HEK293 (cell line): ENCODE measurements around the gene ZNF296.

Experiments
- CTCF ChIP-seq: fragments of 450-650 bp; formaldehyde crosslinking; IDR thresholded peaks from 2 replicates; pipeline ENCODE4 v1.5.1; 2016; ENCODE audit warnings: missing biosample characterization, missing genetic modification characterization
- GFI1B ChIP-seq: fragments of 450-650 bp; formaldehyde crosslinking; IDR thresholded peaks from 2 replicates; pipeline ENCODE4 v1.5.1; 2016; ENCODE audit warnings: missing biosample characterization, missing genetic modification characterization
- GLIS1 ChIP-seq: fragments of 450-650 bp; formaldehyde crosslinking; IDR thresholded peaks from 2 replicates; pipeline ENCODE4 v1.5.1; 2016; ENCODE audit warnings: missing biosample characterization, missing genetic modification characterization
- HIC1 ChIP-seq: fragments of 450-650 bp; formaldehyde crosslinking; IDR thresholded peaks from 2 replicates; pipeline ENCODE4 v1.5.1; 2016; ENCODE audit warnings: missing biosample characterization, missing genetic modification characterization
- HOXC10 ChIP-seq: sonication (generic); formaldehyde crosslinking; IDR thresholded peaks from 2 replicates; pipeline ENCODE4 v1.8.1; 2023; ENCODE audit warnings: mild to moderate bottlenecking, missing genetic modification reagents
- KLF7 ChIP-seq: fragments of 450-650 bp; formaldehyde crosslinking; IDR thresholded peaks from 2 replicates; pipeline ENCODE4 v1.5.1; 2016; ENCODE audit warnings: missing biosample characterization, missing genetic modification characterization, borderline replicate concordance
- KLF9 ChIP-seq: fragments of 450-650 bp; formaldehyde crosslinking; IDR thresholded peaks from 2 replicates; pipeline ENCODE4 v1.5.1; 2016; ENCODE audit warnings: missing biosample characterization, missing genetic modification characterization, low read depth
- MEIS1 ChIP-seq: sonication (generic); formaldehyde crosslinking; IDR thresholded peaks from 2 replicates; pipeline ENCODE4 v1.8.1; 2022; ENCODE audit warnings: missing genetic modification reagents, mild to moderate bottlenecking, borderline replicate concordance
- SCRT2 ChIP-seq: fragments of 450-650 bp; formaldehyde crosslinking; IDR thresholded peaks from 2 replicates; pipeline ENCODE4 v1.5.1; 2016; ENCODE audit warnings: missing biosample characterization, missing genetic modification characterization
- SP7 ChIP-seq: fragments of 450-650 bp; formaldehyde crosslinking; IDR thresholded peaks from 2 replicates; pipeline ENCODE4 v1.5.1; 2016; ENCODE audit warnings: missing biosample characterization, missing genetic modification characterization
- ZBTB11 ChIP-seq: fragments of 450-650 bp; formaldehyde crosslinking; conservative IDR thresholded peaks from 2 replicates; pipeline ENCODE4 v1.5.1; 2016; ENCODE audit warnings: low read depth, missing biosample characterization, missing genetic modification characterization
- ZBTB21 ChIP-seq: fragments of 450-650 bp; formaldehyde crosslinking; IDR thresholded peaks from 2 replicates; pipeline ENCODE4 v1.5.1; 2017; ENCODE audit warnings: missing biosample characterization, missing genetic modification characterization
- ZFP41 ChIP-seq: fragments of 450-650 bp; formaldehyde crosslinking; IDR thresholded peaks from 2 replicates; pipeline ENCODE4 v1.5.1; 2016; ENCODE audit warnings: missing biosample characterization, missing genetic modification characterization, borderline replicate concordance
- ZNF138 ChIP-seq: fragments of 450-650 bp; formaldehyde crosslinking; IDR thresholded peaks from 2 replicates; pipeline ENCODE4 v1.5.1; 2016; ENCODE audit warnings: missing biosample characterization, missing genetic modification characterization, borderline replicate concordance
- ZNF157 ChIP-seq: fragments of 450-650 bp; formaldehyde crosslinking; IDR thresholded peaks from 2 replicates; pipeline ENCODE4 v1.5.1; 2016; ENCODE audit warnings: missing biosample characterization, missing genetic modification characterization
- ZNF248 ChIP-seq: fragments of 450-650 bp; formaldehyde crosslinking; IDR thresholded peaks from 2 replicates; pipeline ENCODE4 v1.5.1; 2017; ENCODE audit warnings: missing biosample characterization, missing genetic modification characterization
- ZNF26 ChIP-seq: fragments of 450-650 bp; formaldehyde crosslinking; IDR thresholded peaks from 2 replicates; pipeline ENCODE4 v1.5.1; 2016; ENCODE audit warnings: missing biosample characterization, missing genetic modification characterization
- ZNF280D ChIP-seq: fragments of 450-650 bp; formaldehyde crosslinking; IDR thresholded peaks from 2 replicates; pipeline ENCODE4 v1.5.1; 2016; ENCODE audit warnings: missing biosample characterization, missing genetic modification characterization
- ZNF324 ChIP-seq: fragments of 450-650 bp; formaldehyde crosslinking; IDR thresholded peaks from 2 replicates; pipeline ENCODE4 v1.5.1; 2016; ENCODE audit warnings: missing biosample characterization, missing genetic modification characterization
- ZNF423 ChIP-seq: fragments of 450-650 bp; formaldehyde crosslinking; IDR thresholded peaks from 2 replicates; pipeline ENCODE4 v1.5.1; 2016; ENCODE audit warnings: missing biosample characterization, missing genetic modification characterization
- ZNF571 ChIP-seq: fragments of 450-650 bp; formaldehyde crosslinking; IDR thresholded peaks from 2 replicates; pipeline ENCODE4 v1.5.0; 2017; ENCODE audit warnings: missing biosample characterization, missing genetic modification characterization
- ZNF585B ChIP-seq: fragments of 450-650 bp; formaldehyde crosslinking; IDR thresholded peaks from 2 replicates; pipeline ENCODE4 v1.5.1; 2016; ENCODE audit warnings: missing biosample characterization, missing genetic modification characterization
- ZNF629 ChIP-seq: fragments of 450-650 bp; formaldehyde crosslinking; IDR thresholded peaks from 2 replicates; pipeline ENCODE4 v1.5.1; 2017; ENCODE audit warnings: missing biosample characterization, missing genetic modification characterization
- ZNF645 ChIP-seq: fragments of 450-650 bp; formaldehyde crosslinking; IDR thresholded peaks from 2 replicates; pipeline ENCODE4; 2016; ENCODE audit warnings: missing biosample characterization, missing genetic modification characterization
- ZNF660 ChIP-seq: fragments of 450-650 bp; IDR thresholded peaks from 2 replicates; pipeline ENCODE4 v1.5.1; 2018; ENCODE audit warnings: missing biosample characterization, mild to moderate bottlenecking, missing genetic modification characterization
- ZNF785 ChIP-seq: fragments of 450-650 bp; formaldehyde crosslinking; IDR thresholded peaks from 2 replicates; pipeline ENCODE4 v1.5.1; 2016; ENCODE audit warnings: missing biosample characterization, missing genetic modification characterization

Gene ZNF296

GRCh38 chr19:45091031-45091923 is 15.0 kb upstream of the ZNF296 start (continued):
- TF ChIP-seq ZNF324, result peak; percentile 46; the same call in 1 of the 2 replicates
- peak; percentile 46 for TF ChIP-seq SP7
- 0 out of 2 replicates have a peak, but pooled peaks have one; percentile 14 for TF ChIP-seq ZBTB11 (tag by site-specific recombination)
- TF ChIP-seq ZNF157 (tag by site-specific recombination), result 0 out of 2 replicates have a peak, but pooled peaks have one; percentile 37
- TF ChIP-seq ZFP41 (tag by site-specific recombination), result no peak
- peak; percentile 45; the same call in 1 of the 2 replicates for TF ChIP-seq HOXC10 (CRISPR knock-in tag)
- TF ChIP-seq ZNF423 (tag by site-specific recombination), result no peak
- TF ChIP-seq KLF7 (tag by site-specific recombination), result peak; percentile 82; the same call in 1 of the 2 replicates
- no peak for TF ChIP-seq ZNF26 (tag by site-specific recombination)
- TF ChIP-seq ZNF138 (tag by site-specific recombination), result no peak
- TF ChIP-seq ZNF629, result peak; percentile 61; the same call in 1 of the 2 replicates
- no peak for TF ChIP-seq ZBTB21
- no peak; the same call in 1 of the 2 replicates for TF ChIP-seq HIC1 (tag by site-specific recombination)
- TF ChIP-seq CTCF (tag by site-specific recombination), result peak; percentile 21; the same call in 1 of the 2 replicates
- TF ChIP-seq ZNF571 (tag by site-specific recombination), result no peak
- TF ChIP-seq ZNF585B, result no peak
- TF ChIP-seq ZNF660 (tag by site-specific recombination), result peak; percentile 95
- TF ChIP-seq ZNF645 (tag by site-specific recombination), result no peak
- peak; percentile 100 for TF ChIP-seq SCRT2 (tag by site-specific recombination)
- no peak for TF ChIP-seq ZNF785 (tag by site-specific recombination)
- TF ChIP-seq KLF9, result peak; percentile 95
- TF ChIP-seq MEIS1 (CRISPR knock-in tag), result no peak
- TF ChIP-seq ZNF248 (tag by site-specific recombination), result no peak
- peak; percentile 29; the same call in 1 of the 2 replicates for TF ChIP-seq GLIS1 (tag by site-specific recombination)
- TF ChIP-seq GFI1B (tag by site-specific recombination), result no peak
- 0 out of 2 replicates have a peak, but pooled peaks have one; percentile 56 for TF ChIP-seq ZNF280D (tag by site-specific recombination)
